Fibroblast of pulmonary artery (primary cell): ENCODE data around the gene MTNR1A.
A peak's percentile ranks its signal among the peaks of the same experiment; 100 is the strongest.

Experiments used
- DNase-seq: peaks from one replicate; pipeline ENCODE4 v3.0.0-alpha.2; 2010; ENCODE audit warnings: low read depth
- H3K4me3 ChIP-seq: replicated peaks from 2 replicates; pipeline ENCODE4 v1.5.1; 2011; ENCODE audit warnings: low read depth, mild to moderate bottlenecking, control low read depth, low read length, moderate library complexity
- CTCF ChIP-seq: IDR thresholded peaks from 2 replicates; pipeline ENCODE4 v1.5.1; 2011; ENCODE audit warnings: mild to moderate bottlenecking, control low read depth, low read length, inconsistent platforms; ENCODE audit errors: missing control alignments

Gene MTNR1A

GRCh38 chr4:186499467-186499866 lies 55.9 kb downstream of the MTNR1A start:
- DNase-seq: no peak
- H3K4me3 ChIP-seq: no peak overlapping the region
- TF ChIP-seq CTCF: no peak

- no peak for DNase-seq
- TF ChIP-seq CTCF: no peak
- H3K4me3 ChIP-seq: no peak overlapping the region
Measured at GRCh38 chr4:186497043-186497442, 58.3 kb downstream of the MTNR1A start.

GRCh38 chr4:186494496-186494895 lies 60.9 kb downstream of the MTNR1A start:
- DNase-seq: no peak
- no peak overlapping the region for H3K4me3 ChIP-seq

GRCh38 chr4:186487726-186488125 lies 67.6 kb downstream of the MTNR1A start:
- no peak overlapping the region for H3K4me3 ChIP-seq
- no peak for DNase-seq
- no peak for TF ChIP-seq CTCF

More at GRCh38 chr4:186494496-186494895, 60.9 kb downstream of the MTNR1A start:
- no peak for TF ChIP-seq CTCF

DNA sequence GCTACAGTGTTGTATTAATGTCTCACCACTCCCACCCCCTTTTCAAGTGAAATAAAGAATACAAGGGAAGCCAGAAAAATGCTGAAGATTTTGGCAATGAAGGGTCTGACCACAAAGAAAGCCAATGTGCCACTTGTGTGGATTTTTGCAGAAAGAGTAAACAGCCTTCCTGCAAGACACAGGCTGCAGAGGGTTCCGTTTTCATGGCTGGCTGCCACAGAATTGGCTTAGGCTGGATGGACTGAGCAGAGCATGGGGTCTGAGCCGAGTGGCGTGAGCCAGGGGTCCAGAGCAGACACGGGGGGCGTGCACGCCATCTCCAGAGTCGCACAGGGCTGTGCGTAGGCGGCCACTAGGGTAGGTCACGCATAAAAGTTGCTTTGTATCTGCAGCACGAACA lies 69.2 kb downstream of the MTNR1A start:
- no peak for DNase-seq
- H3K4me3 ChIP-seq: peak overlapping the region; percentile 10
- no peak for TF ChIP-seq CTCF

- H3K4me3 ChIP-seq: peak overlapping the region; percentile 32
- DNase-seq: peak; percentile 17
- no peak for TF ChIP-seq CTCF
Measured at GRCh38 chr4:186485561-186486062, 69.8 kb downstream of the MTNR1A start.

DNA sequence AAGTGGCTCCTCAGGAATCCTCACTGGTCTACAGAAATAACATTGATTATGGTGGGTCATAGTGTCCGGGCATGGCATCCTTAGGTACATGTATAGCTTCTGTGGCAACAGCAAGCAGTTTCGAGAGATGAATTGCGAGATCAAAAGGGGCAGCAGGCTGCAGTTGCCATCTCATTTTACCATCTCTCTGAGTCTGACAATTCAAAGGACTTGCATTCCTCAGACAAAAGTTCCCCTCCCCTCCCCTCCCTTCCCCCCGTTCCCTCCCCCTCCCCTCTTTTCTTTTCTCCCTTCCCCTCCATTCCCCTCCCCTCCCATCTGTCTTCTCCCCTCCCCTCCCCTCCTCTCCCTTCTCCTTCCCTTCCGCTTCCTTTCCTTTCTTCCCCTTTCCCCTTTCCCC lies 70.2 kb downstream of the MTNR1A start:
- TF ChIP-seq CTCF: no peak
- H3K4me3 ChIP-seq: peak overlapping the region; percentile 32
- no peak for DNase-seq
